ENCODE results near the gene NKAIN1.
"Not testable (repeated sequence)": the region's sequence is repeated elsewhere in the genome, so short reads cannot be mapped to it uniquely, and the experiment has no call there.

NKAIN1 gene

GRCh38 chr1:31181515-31182343 lies 58.0 kb downstream of the NKAIN1 start:
- H3K4me3 ChIP-seq (ENCODE audit: control insufficient read depth, low read depth, low read length): no peak overlapping the region
- DNase-seq (ENCODE audit: low read depth): peak; percentile 40
- TF ChIP-seq CTCF (conservative IDR thresholded peaks at IDR 0.05; ENCODE audit: control insufficient read depth, insufficient read depth, low read depth, low read length): peak; percentile 23

- no peak for DNase-seq (ENCODE audit: low read depth)
- no peak for TF ChIP-seq CTCF (conservative IDR thresholded peaks at IDR 0.05; ENCODE audit: control insufficient read depth, insufficient read depth, low read depth, low read length)
- no peak overlapping the region for H3K4me3 ChIP-seq (ENCODE audit: control insufficient read depth, low read depth, low read length)
Observed at GRCh38 chr1:31180338-31180737, 59.3 kb downstream of the NKAIN1 start.

GRCh38 chr1:31176291-31176690 lies 63.4 kb downstream of the NKAIN1 start:
- not testable (repeated sequence) for DNase-seq (ENCODE audit: low read depth); H3K4me3 ChIP-seq (ENCODE audit: control insufficient read depth, low read depth, low read length)

- no peak overlapping the region for H3K4me3 ChIP-seq (ENCODE audit: control insufficient read depth, low read depth, low read length)
- TF ChIP-seq CTCF (conservative IDR thresholded peaks at IDR 0.05; ENCODE audit: control insufficient read depth, insufficient read depth, low read depth, low read length): no peak
Observed at GRCh38 chr1:31170486-31170735, 69.3 kb downstream of the NKAIN1 start.

GRCh38 chr1:31166462-31166861 lies 73.2 kb downstream of the NKAIN1 start:
- no peak overlapping the region for H3K4me3 ChIP-seq (ENCODE audit: control insufficient read depth, low read depth, low read length)
- TF ChIP-seq CTCF (conservative IDR thresholded peaks at IDR 0.05; ENCODE audit: control insufficient read depth, insufficient read depth, low read depth, low read length): no peak
- DNase-seq (ENCODE audit: low read depth): no peak

More at GRCh38 chr1:31170486-31170735, 69.3 kb downstream of the NKAIN1 start:
- DNase-seq (ENCODE audit: low read depth): no peak

- DNase-seq (ENCODE audit: low read depth): no peak
- TF ChIP-seq CTCF (conservative IDR thresholded peaks at IDR 0.05; ENCODE audit: control insufficient read depth, insufficient read depth, low read depth, low read length): no peak
- no peak overlapping the region for H3K4me3 ChIP-seq (ENCODE audit: control insufficient read depth, low read depth, low read length)
Observed at GRCh38 chr1:31164291-31164690, 75.4 kb downstream of the NKAIN1 start.

- no peak for DNase-seq (ENCODE audit: low read depth)
- H3K4me3 ChIP-seq (ENCODE audit: control insufficient read depth, low read depth, low read length): no peak overlapping the region
- no peak for TF ChIP-seq CTCF (conservative IDR thresholded peaks at IDR 0.05; ENCODE audit: control insufficient read depth, insufficient read depth, low read depth, low read length)
Observed at GRCh38 chr1:31163866-31164265, 75.8 kb downstream of the NKAIN1 start.
